Left hindlimb (tissue), 1 donor: ENCODE measurements around the gene IL22RA1.

Source experiments
- DNase-seq: peaks from one replicate; pipeline ENCODE4 v3.0.0-alpha.2; 2018

The IL22RA1 gene

DNA sequence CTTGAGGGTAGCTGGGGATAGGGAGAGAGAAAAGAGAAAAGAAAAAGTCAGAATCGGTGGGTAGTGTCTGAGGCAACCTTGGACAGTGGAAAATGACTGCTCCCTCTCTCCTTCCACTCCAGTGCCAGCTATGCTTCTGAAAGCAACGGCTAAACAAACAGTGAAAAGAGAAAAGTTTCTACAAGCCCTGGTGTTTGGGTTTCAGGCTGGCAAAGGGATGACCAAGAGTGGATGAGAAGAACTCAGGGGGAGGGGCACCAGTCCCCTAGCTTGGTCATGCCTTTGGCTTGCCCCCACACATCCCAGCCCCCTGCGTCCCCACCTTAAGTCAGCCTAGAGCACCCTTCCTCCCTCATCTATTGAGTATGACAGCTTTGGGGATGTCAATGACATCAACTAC is 8.6 kb downstream of the IL22RA1 start:
- DNase-seq = no peak

DNA sequence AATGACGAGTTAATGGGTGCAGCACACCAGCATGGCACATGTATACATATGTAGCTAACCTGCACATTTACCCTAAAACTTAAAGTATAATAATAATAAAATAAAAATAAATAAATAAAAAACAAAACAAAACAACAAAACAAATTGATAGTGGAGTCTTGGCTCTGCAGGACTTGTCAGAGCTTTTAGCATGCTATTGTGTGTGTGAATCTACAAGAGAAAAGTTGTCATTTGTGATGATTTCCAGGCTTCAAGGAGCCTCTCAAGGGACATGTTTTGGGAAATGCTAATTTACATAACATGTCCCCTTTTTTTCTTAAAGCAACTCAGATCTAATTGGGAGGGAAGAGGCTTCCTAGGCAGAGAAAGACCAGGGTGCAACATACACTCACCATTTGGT is 9.1 kb downstream of the IL22RA1 start:
- DNase-seq = no peak

DNA sequence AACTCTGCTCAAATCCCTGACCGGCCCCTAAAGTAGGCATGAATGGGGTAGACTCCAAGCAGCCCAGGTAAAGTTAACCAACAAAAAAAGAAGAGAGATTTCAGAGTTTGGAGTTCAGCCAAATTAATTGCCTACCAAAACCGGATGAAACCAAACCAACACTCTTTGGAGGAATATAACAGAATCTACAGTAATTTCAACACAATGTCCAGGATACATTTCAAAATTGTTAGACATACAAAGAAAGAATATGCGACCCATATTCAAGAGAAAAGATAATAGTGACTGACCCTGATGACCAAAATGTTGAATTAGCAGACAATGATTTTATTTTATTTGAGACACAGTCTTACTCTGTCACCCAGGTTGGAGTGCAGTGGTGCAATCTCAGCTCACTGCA is 12.6 kb downstream of the IL22RA1 start:
- no peak for DNase-seq

DNA sequence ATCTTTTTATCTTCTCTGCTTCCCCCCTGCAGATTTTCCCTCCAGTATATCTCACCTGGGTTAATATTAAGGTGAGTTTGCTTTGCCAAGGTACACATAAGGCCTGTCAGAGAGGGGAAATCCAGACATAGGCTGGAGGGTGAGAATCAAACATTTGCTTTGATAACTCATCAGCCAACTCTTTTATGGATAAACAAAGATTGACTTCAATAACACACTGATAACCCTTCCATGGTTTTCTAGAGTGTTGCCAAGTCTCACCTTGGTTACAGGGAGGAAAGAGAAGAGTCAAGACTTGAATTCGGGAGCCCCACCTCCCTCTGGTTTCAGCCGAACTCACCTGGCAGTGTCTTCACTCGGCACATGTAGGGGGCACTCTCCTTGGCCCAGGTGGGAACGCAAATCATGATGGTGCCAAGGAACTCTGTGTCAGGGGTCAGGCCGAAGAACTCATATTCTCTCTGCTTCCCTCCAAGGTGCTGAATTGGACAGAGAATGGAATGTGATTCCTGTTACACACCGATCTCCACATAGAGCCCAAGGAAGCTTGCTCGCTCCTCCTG is 15.1 kb downstream of the IL22RA1 start:
- DNase-seq = no peak

DNA sequence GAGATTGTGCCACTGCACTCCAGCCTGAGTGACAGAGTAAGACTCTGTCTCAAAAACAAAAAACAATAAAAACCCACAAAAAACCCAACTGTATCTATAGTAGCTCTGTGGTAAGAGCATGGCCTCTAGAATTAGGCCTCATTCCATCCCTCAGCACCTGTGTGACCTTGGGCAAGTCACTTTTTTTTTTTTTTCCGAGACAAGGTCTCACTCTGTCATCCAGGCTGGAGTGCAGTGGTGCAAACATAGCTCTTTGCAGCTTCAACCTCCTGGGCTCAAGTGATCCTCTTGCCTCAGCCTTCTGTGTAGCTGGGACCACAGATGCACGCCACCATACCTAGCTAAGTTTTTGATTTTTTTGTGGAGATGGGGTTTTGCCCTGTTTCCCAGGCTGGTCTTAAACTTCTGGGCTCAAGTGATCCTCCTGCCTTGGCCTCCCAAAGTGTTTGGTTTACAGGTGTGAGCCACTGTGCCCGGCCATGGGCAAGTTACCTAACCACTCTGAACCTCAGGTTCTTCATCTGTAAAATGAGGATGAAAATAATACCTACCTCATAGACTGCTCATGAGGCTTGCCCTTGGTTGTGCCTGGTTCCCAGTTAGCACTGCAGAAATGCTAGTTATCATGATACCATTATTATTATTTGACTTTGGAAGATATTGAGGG is 15.7 kb downstream of the IL22RA1 start:
- DNase-seq = no peak

DNA sequence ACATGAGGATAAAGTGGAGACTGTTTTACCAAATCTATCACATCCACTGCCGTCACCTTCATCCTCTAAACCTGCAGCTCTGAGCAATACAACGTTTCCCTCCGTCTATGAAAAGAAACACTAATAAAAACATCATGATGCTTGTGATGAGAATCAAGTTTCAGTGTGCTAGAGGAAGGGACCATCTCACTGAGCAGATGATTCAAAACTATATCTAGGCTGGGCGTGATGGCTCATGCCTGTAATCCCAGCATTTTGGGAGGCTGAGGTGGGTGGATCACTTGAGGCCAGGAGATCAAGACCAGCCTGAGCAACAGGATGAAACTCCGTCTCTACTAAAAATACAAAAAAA is 16.3 kb downstream of the IL22RA1 start:
- DNase-seq = no peak

DNA sequence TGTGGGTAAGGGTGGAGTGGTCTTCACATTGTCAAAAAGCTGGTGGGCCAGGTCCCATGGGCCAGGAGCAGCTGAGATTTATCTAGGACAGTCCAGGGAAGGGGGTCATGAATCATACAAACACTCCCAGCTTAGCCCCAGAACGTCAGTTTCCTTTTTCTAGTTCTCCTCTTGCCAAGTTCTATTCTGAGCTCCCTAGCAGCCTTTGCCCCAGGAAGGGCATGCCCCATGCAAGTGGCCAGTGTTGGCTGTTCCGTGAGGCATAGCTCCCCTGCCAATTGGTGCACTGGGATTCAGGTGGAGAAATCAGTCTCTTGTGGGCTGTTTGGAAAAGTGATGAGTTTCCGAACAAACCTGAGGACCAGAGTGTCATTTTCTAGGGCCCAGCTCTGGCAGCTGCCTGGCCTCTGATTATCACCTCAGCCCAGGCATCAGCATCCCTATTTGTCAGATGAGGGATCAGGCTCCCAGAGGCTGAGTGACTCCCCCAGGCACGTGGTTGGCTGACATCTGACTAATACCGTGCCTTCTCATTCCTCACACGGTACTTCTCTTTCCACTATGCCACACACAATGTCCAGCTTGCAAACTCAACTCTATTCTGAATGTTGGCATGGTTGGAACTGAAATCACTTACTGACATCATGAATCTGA is 16.8 kb downstream of the IL22RA1 start:
- DNase-seq = no peak

DNA sequence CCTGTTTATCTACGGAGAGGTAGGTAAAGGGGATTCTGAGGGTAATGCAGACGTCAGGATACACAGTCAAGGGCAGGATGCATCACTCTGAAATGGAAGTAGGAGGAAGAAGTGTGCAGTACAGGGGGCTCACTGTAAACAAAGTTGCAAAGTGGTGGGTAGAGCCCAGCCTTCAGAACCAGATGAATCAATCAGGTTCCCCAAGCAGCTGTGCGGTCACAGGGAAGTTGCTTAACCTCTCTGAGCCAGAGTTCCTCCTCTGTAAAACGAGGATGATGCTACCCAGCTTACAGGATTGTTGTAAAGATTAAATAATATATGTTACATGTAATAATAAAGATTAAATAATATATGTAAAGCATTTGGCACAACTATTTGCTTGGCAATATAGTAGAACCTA is 17.5 kb downstream of the IL22RA1 start:
- no peak for DNase-seq

DNA sequence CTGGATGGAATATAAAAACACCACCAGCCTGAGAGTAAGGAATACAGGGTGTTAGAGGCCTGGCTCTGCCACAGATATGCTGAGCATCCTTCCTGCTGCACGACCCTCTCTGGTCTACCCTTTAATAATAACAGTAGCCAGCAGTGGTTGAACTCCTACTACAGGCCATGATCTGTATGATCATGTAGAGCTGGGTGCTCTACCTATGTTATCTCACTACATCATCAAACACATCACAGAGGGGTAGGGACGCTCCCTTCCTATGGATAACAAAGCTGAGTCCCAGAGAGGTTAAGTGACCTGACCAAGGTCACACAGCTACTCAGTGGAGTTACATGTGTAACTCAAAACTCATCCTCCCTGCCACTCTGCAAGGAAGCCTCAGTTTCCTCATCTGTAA is 18.0 kb downstream of the IL22RA1 start:
- DNase-seq = no peak

DNA sequence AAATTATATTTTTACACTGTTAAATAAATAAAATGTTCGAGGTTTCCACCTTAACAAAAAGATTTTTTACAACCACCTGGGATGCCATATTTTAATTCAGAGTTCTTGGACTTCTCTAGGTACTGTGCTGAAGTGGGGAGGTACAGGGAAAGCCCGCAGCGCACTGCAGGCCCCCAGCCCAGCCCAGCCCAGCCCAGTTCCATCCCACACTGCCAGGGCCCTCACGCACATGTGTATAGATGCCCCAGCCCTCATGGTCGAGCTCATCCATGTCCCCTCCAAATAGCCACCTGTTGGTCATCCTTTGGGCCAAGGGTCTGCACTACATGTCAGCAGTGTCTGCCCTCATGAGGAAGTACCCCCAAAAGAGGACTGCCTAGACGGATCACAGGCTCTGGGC is 19.3 kb downstream of the IL22RA1 start:
- DNase-seq = no peak

DNA sequence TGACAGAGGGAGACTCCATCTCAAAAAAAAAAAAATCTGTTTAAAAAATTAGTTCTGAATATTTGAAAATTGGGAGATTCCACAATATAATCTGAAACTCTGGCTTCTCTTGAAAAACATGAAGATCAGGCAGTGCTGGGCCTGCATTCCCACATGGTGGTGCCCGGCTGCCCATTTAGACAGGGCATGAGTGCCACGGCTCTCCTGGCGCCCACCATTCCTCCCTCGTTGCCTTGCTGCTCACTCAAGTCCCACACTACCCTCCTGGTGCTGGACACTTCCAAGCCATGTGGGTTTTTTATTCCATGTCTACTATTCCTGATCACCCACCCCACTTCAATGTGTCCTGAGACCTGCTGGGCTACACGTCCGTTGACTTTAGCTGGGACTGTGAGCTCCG is 20.2 kb downstream of the IL22RA1 start:
- no peak for DNase-seq

DNA sequence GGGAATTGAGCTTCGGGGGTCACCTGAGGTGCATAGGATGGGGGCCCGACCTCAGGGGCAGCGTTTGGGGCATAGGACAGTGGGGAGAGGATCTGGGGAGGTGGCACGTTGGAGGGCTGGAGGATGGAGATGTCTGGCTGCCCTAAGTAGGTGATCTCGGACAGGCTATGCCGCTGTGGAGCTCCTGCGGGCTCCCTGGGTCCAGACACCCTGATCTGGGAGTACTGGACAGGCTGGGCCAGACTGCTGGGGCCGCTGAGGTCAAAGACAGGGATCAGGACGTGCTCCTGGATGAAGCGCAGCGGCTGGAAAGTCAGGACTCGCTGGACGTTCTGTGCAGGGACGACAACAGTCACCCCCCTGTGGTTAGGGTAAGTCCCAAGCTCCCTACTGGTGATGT is 21.5 kb downstream of the IL22RA1 start:
- no peak for DNase-seq

DNA sequence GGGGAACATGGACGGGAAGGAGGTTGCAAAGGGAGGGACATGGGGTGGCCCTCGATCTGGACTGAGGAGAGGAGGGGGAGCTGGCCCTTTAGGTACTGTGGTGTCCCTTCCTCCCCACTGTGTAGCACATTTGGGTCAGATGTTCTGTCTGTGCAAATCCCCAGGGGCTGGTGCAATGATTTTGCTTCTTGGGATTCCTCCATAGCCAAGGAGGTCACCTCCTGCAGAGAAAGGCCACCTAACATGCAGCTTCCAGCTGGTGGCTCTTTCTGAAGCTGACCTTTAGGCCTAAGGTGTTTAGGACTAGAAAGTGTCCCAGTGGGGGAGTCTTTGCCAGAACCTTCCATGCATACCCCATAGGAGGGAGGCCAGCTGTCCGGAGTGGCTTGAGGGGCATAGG is 22.0 kb downstream of the IL22RA1 start:
- DNase-seq = no peak

DNA sequence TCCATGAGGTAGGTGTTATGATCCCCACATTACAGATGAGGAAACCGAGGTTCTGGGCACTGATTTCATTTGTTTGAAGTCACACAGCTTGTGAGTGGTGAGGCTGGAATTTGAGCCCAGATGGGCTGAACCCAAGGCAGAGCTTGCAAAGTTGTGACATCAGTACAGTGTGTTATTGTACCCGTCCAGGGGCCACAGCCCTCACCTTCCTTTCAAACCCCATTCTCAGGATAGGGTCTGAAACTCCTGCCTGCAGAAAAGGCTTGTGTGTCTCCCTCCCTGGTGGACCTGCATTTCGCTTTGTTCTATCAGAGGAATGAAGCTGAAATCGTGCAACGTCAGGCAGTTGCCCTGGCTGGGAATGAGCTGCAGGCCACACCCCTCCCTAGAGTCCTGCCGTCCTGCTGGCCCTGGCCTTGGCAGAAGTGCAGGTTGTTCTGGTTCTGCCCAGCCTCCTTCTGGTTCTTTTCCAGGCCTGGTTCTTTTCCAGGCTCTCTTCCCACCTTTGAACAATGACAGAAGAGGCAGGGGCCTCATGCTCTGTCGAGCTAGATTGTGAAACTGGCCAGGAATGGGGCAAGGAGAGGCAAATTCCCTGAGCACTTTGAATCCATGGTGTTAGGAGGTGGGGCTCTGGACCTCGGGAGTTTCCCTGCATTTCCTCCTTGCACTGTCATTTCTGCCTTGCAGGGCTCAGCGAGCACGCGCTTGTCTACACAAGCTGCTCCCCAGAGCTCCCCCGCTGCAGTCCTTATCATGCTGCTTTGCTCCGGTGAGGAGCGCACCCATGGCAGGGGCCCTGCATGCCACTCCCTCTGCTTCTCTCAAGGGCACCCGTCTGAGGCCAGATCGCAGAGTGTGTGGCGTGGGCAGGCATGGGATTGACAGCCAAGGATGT is 22.8 kb downstream of the IL22RA1 start:
- DNase-seq = no peak

DNA sequence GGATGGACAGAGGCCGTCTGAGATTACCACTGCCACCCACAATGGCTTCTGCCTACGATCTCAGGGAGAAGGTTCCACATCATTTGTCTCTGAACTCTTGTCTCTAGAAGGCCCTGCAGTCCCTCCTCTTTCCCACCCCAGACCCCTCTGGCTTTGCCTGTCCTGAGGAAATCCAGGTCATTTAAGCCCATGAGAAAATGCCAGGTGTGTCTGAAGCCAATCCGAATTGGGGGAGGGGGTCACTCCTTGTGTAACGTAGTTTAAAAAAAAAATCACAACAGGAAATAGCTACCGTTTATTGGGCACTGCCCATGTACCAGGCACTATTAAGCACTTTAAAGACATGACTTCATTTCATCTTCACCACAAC is 23.5 kb downstream of the IL22RA1 start:
- DNase-seq = no peak

DNA sequence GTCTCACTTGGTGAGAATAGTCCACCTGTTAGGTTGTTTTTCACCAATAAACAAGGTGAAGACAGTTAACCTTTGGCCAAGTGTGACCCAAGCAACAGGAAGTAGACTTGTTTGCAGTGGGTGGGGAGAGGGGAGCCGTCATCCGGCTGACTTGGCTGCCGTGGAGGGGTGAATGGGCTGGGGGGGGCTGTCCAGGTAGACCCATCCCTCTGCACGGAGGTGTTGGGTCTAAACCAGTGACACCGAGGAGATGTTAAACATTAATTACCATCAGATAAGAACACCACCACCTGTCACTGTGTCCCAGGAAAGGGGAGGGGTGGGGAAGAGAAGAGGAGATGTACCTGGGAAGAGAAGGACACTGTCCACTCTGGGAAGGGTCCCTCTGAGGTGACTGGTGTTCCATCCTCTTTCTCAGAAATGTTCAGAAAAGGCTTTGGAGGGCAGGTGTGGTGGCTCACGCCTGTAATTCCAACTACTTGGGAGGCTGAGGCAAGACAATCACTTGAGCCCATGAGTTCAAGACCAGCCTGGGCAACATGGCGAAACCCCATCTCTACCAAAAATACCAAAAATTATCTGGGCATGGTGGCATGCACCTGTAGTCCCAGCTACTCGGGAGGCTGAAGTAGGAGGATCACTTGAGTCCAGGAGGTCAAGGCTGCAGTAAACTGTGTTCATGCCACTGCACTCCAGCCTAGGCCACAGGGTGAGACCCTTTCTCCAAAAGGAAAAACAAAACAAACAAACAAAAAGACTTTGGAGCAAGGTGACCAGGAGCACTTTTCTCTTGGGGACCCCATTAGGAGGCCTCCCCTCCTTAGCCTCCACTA is 24.3 kb downstream of the IL22RA1 start:
- no peak for DNase-seq

DNA sequence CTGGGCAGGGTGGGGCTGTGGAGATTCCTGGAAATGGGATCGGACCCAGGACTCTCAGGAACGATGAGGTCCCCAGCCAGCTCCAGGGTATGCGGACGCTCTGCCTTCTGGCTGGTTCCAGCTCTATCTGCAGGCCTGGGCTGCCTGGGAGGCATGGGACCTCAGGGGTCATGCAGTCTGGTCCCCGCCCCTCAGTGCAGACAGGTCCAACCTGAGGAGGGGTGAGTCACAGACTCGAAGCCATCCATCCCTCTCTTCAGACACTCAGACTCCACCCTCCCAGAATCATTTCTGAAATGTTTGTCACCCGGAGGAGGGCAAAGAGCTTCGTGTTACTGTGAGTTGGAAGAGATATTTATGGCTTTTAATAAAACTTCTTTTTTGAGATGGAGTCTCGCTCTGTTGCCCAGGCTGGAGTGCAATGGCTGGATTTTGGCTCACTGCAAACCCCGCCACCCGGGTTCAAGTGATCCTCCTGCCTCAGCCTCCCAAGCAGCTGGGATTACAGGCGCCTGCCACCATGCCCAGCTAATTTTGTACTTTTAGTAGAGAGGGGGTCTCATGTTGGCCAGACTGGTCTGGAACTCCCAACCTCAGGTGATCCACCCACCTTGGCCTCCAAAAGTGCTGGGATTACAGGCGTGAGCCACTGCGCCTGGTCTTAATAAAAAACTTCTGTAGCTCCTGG is 25.1 kb downstream of the IL22RA1 start:
- no peak for DNase-seq

DNA sequence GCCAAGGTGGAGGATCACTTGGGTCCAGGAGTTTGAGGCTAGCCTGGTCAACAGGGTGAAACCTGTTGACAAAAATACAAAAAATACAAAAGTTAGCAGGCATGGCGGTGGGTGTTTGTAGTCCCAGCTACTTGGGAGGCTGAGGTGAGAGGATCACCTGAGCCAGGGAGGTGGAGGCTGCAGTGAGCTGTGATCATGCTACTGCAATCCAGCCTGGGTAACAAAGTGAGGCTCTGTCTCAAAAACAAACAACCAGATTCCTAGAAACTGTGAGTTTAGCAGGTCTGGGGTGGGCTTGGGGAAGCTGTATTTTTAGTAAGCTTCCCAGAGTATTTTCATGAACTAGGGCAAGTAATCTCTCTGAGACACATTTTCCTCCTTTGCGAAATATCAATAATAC is 25.8 kb downstream of the IL22RA1 start:
- no peak for DNase-seq

DNA sequence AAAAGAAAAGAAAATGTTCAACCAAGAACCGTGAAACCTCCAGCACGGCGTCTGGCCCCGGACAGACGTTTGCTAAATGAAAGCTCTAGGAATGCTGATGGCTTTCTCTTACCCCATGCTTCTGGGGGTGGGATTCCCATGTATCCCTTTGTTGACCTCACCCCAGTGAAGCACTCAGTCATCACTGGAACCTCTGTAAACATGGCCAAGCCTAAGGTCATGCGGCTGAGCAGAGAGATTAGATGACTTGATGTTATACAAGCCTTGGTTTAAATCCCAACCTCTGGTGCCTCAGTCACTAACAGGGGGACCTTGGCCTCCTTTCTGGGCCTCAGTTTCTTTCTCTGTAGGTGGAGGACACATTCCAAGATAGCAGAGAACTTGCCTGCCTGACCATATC is 28.2 kb downstream of the IL22RA1 start:
- no peak for DNase-seq

DNA sequence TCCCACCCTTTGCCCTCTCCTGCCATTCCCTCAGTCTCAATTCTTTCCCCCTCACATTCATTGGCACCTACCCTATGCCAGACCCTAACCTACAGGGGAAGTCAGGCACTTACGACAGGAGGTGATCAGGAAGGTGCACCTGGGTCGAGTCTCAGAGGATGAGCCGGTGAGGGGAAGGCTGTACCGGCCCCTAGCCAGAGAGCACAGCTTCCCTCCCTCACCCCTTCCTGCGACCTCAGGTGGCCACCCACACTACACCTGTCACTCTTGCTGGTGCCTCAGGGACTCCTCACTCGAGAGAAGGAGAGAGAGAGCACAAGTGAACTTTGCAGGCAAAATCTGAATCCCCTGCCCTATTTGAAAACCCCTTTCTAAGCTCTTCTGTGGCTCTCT is 29.3 kb downstream of the IL22RA1 start:
- DNase-seq = peak; percentile 12

DNA sequence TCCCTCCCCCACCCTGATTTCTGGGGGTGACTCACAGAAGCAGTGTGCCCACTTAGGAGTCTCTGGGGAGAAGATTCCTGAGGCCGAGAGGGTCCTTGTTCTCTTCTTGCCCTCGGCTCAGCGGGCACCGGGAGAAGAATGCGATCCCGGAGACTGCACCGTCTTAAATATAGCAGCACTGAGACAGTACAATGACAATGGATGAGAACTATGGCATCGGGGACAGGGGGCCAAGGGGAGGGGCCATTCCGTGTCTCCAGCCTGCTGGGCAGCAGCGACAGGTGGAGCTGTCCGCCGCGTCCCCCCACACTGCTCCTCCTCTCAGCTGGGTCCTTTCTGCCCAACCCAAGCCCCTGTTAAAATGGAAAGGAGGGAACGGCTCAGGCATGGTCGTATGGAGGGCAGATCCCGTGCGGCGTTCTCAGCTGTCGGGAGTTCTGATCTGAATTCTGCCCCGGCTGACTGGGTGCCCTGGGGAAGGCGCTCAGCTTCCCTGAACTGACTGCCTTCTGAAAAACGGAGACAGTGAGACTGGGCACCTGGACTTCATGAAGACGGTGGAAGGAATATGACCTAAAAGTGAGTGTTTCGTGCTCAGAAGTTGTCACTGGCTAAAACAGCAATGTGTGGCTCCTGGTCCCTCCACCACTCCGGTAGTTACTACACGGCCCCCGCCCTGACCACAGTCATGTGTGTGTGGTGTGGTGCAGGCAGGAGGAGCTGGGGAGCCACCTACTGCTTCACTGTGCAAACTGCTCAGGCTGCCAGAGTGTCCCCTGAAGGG is 30.8 kb downstream of the IL22RA1 start, which contains the start of gene MYOM3:
TSS of gene MYOM3 (minus strand) at position 140 of the 784 bp plus-strand sequence. CDS start 3,499 bp downstream, outside the sequence.
- peak; percentile 83 for DNase-seq
